Activated naive CD4-positive, alpha-beta T cell treated with anti-CD3 and anti-CD28 coated beads, Interleukin-2, amount 50 U/mL, for 24 hours (primary cell): ENCODE measurements around the gene GCLC.
"Not testable (repeated sequence)": the region's sequence is repeated elsewhere in the genome, so short reads cannot be mapped to it uniquely, and the experiment has no call there.

Experiments used
- H3K27ac Mint-ChIP-seq: one replicate; pipeline ENCODE4 v1.8.0; 2021; ENCODE audit warnings: mild to moderate bottlenecking, mixed read lengths
- H3K27me3 Mint-ChIP-seq: one replicate; pipeline ENCODE4 v1.8.0; 2021; ENCODE audit warnings: mixed read lengths
- H3K36me3 Mint-ChIP-seq: one replicate; pipeline ENCODE4 v1.8.0; 2021; ENCODE audit warnings: mixed read lengths
- H3K4me1 Mint-ChIP-seq: one replicate; pipeline ENCODE4 v1.8.0; 2021; ENCODE audit warnings: mixed read lengths
- H3K4me3 Mint-ChIP-seq: one replicate; pipeline ENCODE4 v1.8.0; 2021; ENCODE audit warnings: mild to moderate bottlenecking, mixed read lengths
- H3K9me3 Mint-ChIP-seq: one replicate; pipeline ENCODE4 v1.8.0; 2021; ENCODE audit warnings: mixed read lengths

Gene GCLC

DNA sequence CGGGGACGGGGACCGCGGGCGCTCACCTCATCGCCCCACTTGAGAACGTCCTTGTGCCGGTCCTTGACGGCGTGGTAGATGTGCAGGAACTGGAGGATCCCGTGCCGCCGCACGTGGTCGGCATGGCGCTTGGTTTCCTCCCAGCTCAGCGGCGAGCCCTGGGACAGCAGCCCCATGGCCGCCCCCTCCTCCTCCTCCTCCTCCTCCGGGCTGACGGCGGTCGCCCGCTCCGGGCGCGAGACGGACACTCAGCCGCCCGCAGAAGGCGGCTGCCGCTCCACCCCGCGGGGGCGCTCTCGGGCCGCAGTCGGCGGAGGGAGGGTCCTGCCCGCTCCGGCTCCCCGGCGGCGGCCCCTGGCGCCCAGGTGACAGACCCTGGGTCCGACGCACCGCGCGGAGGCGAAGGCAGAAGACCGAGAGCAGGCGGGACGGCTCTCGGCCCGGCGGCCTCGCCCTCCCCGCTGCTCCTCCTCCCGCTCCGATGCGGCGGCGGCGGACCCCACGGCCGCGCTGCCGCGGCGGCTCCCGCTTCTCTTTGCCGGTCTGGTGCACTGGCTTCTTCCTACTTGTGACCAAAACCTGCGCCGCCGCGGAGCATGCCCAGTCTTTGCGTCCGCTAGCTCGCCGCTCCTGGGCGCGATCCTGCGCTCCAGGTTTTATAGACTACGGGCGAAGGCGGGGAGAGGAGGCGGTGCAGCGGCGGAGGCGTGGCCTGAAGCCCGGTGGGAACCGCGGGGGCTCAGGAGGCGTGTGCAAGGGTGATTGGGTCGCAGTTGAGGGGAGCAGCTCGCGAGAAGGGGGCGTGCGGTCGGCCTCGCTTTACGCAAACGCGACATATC, at the start of gene GCLC:
Gene GCLC, minus strand, starts transcription at position 632 of the 839 bp plus-strand sequence. Its CDS starts 456 bp downstream, at position 176.
- H3K27me3 Mint-ChIP-seq, result no peaks in the 10 kb centered on the region
- no peaks in the 10 kb centered on the region for H3K9me3 Mint-ChIP-seq
- H3K4me3 Mint-ChIP-seq, result peak within 1 kb of the TSS; percentile 97
- peaks cover 6% of the 10 kb centered on the region for H3K36me3 Mint-ChIP-seq
- peaks cover 71% of the 10 kb centered on the region for H3K4me1 Mint-ChIP-seq
- H3K27ac Mint-ChIP-seq, result peak within 1 kb of the TSS; percentile 94

DNA sequence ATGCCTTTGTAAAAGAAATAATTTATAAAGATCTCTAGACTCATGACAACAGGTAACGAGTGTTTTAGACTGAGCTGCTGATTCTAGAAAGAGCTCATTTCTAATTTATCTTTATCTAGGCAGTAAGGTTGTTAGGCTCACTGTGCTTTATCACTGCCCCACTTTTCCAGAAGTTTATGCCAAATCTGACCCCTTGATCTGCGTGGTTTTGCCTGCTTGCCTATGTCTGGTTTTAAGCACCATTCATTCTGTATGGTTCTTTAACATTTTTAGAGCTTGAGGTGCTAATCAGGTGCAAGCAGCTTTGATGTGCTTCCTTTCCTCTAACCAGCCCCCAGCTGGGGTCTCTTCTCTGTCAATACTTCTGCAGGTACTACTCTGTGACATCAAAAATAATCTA, 49.7 kb upstream of the GCLC start:
- H3K9me3 Mint-ChIP-seq, result no peaks in the 10 kb centered on the region
- no peak overlapping the region for H3K27ac Mint-ChIP-seq
- H3K27me3 Mint-ChIP-seq, result peaks cover 2% of the 10 kb centered on the region
- no peaks in the 10 kb centered on the region for H3K4me1 Mint-ChIP-seq
- no peaks in the 10 kb centered on the region for H3K36me3 Mint-ChIP-seq
- H3K4me3 Mint-ChIP-seq, result no peak overlapping the region

DNA sequence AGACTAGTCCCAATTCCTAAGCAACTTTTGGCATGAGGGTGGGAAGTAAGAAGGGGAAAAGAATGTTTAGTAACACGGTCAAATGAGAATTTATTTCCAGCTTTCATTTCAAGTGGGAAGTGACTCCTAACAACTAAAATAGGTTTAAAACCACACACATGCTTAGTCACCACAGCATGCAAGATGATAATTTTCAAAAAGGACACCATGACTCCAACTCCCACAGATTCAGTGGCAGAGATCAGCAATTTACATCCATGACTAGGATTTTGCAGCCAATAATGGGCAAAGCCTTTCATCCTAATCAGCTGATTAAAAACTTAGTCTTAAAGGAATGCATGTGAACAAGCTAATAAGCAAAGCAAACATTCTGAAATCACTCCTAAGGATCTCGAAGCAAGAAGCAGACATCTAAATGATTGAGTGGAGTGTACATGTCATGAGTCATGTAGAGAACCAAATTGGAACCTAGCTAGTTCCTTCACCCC, 48.1 kb upstream of the GCLC start:
- peaks cover 2% of the 10 kb centered on the region for H3K27me3 Mint-ChIP-seq
- no peak overlapping the region for H3K4me3 Mint-ChIP-seq
- no peaks in the 10 kb centered on the region for H3K9me3 Mint-ChIP-seq
- no peaks in the 10 kb centered on the region for H3K36me3 Mint-ChIP-seq
- H3K4me1 Mint-ChIP-seq, result no peaks in the 10 kb centered on the region
- no peak overlapping the region for H3K27ac Mint-ChIP-seq

DNA sequence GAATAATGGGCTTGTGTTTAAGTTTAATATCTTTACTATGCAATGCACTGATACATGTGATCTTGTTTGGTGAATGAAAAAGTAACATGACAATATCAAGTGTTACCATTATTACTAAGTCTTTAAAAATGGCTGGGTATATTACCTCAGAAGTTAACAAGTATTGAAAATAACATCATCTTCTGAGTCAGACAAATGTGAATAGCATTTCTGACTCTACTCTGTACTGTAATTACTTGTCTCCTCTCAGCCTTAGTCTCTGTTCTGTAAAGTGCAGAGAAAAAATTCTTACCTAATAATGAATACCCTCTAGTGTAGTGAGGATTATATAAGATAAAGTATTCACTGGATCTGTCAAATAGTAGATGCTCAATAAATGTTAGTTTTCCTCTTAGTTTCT, 47.0 kb upstream of the GCLC start:
- Mint-ChIP-seq H3K36me3 (no peaks in the 10 kb centered on the region), H3K27me3 (peaks cover 2% of the 10 kb centered on the region), H3K9me3 (no peaks in the 10 kb centered on the region), H3K27ac (no peak overlapping the region), H3K4me3 (no peak overlapping the region), H3K4me1 (no peaks in the 10 kb centered on the region)

DNA sequence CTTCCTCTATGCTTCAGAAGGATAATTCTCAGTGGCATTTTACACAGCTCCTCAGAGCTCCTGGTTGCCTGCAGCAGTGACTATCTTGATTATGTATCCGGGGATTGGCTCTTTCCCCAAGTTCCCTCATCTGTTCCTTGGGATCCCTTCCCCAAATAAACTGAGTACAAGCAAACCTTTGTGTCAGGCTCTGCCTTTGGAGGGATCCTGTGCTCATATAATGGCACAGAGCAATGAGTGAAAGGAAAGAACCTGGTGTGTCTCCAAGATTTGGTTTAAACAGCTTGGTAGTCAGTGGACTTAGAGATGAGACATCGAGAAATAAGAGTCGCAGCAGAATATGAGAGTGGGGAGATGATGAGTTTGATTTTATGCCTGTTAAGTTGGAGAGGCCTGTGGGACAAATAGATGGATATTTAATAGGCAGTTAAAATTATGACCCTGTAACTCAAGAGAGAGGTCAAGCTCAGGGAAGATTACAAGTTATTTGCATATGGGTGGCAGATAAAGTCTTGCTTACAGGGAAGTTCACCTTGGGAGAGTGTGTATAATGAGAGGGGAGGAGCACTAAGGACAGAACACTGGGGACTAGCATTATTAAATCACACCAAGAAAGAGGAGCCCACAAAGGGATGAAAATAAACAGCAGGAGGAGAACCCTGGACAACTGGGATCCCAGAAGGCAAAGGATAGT, 44.1 kb upstream of the GCLC start:
- no peak overlapping the region for H3K4me3 Mint-ChIP-seq
- no peaks in the 10 kb centered on the region for H3K9me3 Mint-ChIP-seq
- no peaks in the 10 kb centered on the region for H3K36me3 Mint-ChIP-seq
- H3K27ac Mint-ChIP-seq, result no peak overlapping the region
- H3K4me1 Mint-ChIP-seq, result no peaks in the 10 kb centered on the region
- H3K27me3 Mint-ChIP-seq, result peaks cover 2% of the 10 kb centered on the region

DNA sequence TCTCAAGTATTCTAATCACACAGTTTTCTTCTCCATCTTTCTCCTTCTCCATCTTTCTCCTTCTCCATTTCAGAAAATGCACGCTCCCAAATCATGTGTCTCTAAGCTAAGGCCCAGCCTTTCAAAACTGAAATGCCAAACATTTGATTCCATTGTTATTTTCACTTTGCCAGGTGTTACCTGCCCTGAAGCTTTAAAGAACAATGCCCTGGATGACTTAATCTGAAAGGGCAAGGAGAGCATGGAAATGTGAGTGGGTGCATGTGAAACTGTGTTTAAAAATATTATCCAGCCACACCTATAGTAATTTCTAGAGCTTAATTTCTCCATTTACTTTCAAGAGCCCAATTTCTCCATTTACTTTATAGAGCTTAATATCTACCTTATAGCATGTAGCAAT, 42.4 kb upstream of the GCLC start:
- Mint-ChIP-seq H3K27ac (no peak overlapping the region), H3K9me3 (no peaks in the 10 kb centered on the region), H3K4me1 (no peaks in the 10 kb centered on the region), H3K4me3 (no peak overlapping the region), H3K36me3 (no peaks in the 10 kb centered on the region), H3K27me3 (peaks cover 2% of the 10 kb centered on the region)

DNA sequence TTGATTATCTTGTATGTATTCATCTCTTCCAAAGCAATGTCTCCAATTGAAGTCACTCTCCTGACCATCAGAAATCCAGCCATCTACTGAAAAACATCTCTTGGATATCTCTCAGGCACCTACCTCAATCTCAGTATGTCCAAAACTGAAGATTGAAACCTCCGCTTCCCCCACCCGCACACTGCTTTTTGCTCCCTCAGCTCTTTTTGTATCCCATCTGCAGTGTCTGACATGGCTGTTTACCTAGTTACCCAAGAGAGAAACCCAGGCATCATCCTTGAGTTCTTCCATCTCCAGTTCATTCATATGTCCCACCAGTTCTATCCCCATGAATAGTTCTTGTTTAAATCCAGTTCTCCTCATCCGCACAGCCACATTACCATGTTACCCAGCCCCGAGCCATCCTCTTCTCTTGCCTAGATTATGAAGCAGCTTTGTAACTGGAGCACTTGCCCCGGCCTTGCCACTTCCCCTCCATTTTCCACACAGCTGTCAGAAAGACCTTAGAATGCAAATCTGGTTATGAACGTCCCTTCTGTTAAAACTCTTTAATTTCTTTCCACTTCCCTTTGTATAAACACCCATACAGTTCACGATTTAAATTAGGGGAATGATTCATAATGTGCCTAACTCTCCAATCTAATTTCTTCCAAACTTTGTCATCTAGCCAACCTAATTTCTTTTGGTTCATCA, 40.5 kb upstream of the GCLC start:
- H3K27me3 Mint-ChIP-seq, result no peaks in the 10 kb centered on the region
- H3K4me1 Mint-ChIP-seq, result no peaks in the 10 kb centered on the region
- no peaks in the 10 kb centered on the region for H3K9me3 Mint-ChIP-seq
- H3K27ac Mint-ChIP-seq, result no peak overlapping the region
- no peak overlapping the region for H3K4me3 Mint-ChIP-seq
- no peaks in the 10 kb centered on the region for H3K36me3 Mint-ChIP-seq

DNA sequence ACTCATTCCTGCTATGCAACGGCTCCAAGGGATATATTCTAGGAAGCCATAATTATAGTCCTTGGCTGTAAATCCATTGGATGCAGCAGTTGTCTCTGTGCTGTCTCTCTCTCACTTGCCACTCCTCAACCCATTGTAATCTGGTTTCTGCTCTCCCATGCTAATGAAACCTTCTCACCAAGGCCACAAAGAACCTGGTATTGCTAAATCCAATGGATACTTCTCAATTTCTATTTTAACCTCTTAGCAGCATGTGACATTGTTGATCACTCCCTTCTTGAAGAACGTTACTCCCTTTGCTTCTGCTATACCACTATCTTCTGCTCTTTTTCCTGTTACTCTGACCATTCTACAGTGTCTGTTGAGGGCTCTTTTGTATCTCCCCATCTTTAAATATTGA, 39.8 kb upstream of the GCLC start:
- Mint-ChIP-seq H3K27me3 (no peaks in the 10 kb centered on the region), H3K27ac (no peak overlapping the region), H3K36me3 (no peaks in the 10 kb centered on the region), H3K4me1 (no peaks in the 10 kb centered on the region), H3K9me3 (no peaks in the 10 kb centered on the region), H3K4me3 (no peak overlapping the region)

DNA sequence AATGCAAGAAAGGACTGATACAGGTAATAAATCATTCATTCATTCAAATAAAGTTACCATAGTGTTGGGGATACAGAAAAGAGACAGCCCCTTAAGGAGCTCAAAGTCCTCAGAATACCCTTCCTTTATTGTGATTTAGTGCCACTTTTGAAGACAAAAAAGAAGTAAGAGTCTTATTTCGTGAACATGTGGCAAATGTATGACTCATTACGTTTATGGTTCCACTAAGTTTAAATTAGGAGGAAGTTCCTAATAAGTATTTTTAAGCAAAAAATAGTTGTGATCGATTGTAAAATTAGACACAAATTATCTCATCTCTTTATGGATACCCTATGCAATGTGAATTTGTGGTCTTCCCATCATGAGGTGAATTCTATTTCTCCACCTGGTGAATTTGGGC, 38.5 kb upstream of the GCLC start:
- no peak overlapping the region for H3K4me3 Mint-ChIP-seq
- no peaks in the 10 kb centered on the region for H3K9me3 Mint-ChIP-seq
- H3K36me3 Mint-ChIP-seq, result no peaks in the 10 kb centered on the region
- H3K27ac Mint-ChIP-seq, result no peak overlapping the region
- H3K27me3 Mint-ChIP-seq, result no peaks in the 10 kb centered on the region
- no peaks in the 10 kb centered on the region for H3K4me1 Mint-ChIP-seq

DNA sequence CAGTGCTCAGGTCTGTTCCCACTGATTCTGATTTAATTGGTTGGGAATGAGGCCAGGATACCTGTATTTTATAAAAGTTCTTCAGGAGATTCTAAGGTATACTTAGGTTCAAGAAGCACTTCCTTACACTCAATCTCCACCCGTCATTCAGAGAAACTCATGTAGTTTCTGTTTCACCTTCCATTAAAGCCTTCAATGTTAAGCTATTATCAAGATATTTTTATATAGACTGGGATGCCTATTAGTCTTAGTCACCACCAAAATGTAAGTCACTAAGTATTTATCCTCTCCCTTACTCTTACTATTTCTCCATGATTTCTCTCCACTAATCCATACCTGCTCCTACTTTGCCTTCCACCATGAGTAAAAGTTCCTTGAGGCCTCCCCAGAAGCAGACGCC, 38.1 kb upstream of the GCLC start:
- no peak overlapping the region for H3K27ac Mint-ChIP-seq
- H3K27me3 Mint-ChIP-seq, result no peaks in the 10 kb centered on the region
- H3K9me3 Mint-ChIP-seq, result no peaks in the 10 kb centered on the region
- no peak overlapping the region for H3K4me3 Mint-ChIP-seq
- no peaks in the 10 kb centered on the region for H3K36me3 Mint-ChIP-seq
- no peaks in the 10 kb centered on the region for H3K4me1 Mint-ChIP-seq

DNA sequence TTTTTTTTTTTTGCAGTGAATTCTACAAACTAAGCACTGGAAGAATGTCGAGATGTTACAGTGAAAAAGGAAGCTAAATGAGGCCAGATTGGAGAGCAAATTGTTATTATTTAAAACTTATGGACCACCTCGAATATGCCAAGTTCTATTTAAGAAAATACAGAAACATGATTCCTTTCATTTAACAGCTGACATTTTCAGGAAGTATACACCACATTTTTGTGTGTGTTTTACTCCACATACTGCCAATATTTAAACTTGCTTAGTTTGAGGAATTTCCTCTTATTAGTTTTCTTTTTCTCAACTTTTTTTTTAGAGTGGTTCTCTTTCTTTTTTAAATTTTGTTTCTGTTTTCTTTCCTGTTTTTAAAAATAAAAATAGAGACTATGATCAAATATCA, 37.0 kb upstream of the GCLC start:
- no peak overlapping the region for H3K27ac Mint-ChIP-seq
- H3K9me3 Mint-ChIP-seq, result no peaks in the 10 kb centered on the region
- H3K36me3 Mint-ChIP-seq, result no peaks in the 10 kb centered on the region
- no peaks in the 10 kb centered on the region for H3K27me3 Mint-ChIP-seq
- no peak overlapping the region for H3K4me3 Mint-ChIP-seq
- no peaks in the 10 kb centered on the region for H3K4me1 Mint-ChIP-seq

DNA sequence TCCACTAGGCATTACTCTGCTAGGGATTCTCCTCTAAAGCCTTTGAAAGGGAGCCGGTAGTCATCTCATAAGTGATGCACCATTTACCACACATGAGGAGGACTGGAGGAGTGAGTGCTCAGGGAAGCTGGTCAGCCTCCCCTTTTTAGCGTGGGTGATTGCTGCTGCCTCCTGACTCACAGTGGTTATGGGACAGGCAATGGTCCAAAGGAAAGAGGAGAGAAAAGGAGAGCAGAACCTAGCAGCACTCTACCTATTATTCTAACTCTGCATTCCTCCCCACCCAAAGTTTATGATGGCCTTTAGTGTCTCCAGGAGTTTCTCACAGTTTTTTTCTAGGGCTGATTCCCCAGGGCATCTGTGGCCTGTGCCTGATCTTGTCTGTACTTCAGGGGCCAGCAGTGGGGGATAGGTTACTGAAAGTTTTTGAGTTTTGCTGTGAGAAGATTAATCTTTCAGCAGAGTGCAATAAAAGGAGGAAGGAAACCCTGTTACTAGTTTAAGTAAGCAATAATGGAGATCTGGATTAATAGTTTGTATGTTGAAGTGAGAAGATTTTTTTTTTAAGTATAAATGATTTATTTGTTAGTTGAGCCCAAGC, 36.4 kb upstream of the GCLC start:
- no peaks in the 10 kb centered on the region for H3K9me3 Mint-ChIP-seq
- no peak overlapping the region for H3K4me3 Mint-ChIP-seq
- no peak overlapping the region for H3K27ac Mint-ChIP-seq
- H3K4me1 Mint-ChIP-seq, result no peaks in the 10 kb centered on the region
- no peaks in the 10 kb centered on the region for H3K27me3 Mint-ChIP-seq
- H3K36me3 Mint-ChIP-seq, result no peaks in the 10 kb centered on the region

DNA sequence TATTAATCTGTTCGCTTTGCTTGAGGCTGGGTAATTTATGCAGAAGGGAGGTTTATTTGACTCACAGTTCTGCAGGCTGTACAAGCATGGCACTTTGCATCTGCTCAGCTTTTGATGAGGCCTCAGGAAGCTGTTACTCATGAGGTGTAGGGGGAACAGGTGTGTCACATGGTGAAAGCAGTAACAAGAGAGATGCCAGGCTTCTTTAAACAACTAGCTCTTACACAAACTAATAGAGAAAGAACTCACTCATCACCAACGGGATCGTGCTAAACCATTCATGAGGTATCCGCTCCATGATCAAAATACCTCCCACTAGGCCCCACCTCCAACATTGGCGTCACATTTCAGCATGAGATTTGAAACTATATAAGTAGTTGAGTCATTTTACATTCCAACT, 34.4 kb upstream of the GCLC start:
- H3K4me3 Mint-ChIP-seq, result no peak overlapping the region
- no peaks in the 10 kb centered on the region for H3K36me3 Mint-ChIP-seq
- H3K27me3 Mint-ChIP-seq, result peaks cover 1% of the 10 kb centered on the region
- H3K27ac Mint-ChIP-seq, result no peak overlapping the region
- H3K4me1 Mint-ChIP-seq, result no peaks in the 10 kb centered on the region
- H3K9me3 Mint-ChIP-seq, result no peaks in the 10 kb centered on the region

DNA sequence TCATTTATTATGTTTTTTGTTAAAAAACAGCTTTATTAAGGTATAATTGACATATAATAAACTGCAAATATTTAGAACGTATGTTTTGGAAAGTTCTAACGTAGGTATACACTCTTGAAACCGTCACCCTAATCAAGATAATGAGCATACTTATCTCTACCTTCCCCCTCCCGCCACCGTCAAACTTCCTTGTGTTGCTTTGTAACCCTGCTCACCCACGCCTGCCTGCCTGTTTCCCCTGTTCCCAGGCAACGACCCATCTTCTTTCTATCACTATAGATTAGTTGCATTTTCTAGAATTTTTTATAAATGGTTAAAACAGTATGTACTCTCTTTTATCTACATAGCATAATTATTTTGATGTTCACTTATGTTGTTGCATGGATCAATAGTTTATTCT, 33.5 kb upstream of the GCLC start:
- Mint-ChIP-seq H3K27me3 (peaks cover 1% of the 10 kb centered on the region), H3K9me3 (no peaks in the 10 kb centered on the region), H3K4me3 (no peak overlapping the region), H3K27ac (no peak overlapping the region), H3K36me3 (no peaks in the 10 kb centered on the region), H3K4me1 (no peaks in the 10 kb centered on the region)

DNA sequence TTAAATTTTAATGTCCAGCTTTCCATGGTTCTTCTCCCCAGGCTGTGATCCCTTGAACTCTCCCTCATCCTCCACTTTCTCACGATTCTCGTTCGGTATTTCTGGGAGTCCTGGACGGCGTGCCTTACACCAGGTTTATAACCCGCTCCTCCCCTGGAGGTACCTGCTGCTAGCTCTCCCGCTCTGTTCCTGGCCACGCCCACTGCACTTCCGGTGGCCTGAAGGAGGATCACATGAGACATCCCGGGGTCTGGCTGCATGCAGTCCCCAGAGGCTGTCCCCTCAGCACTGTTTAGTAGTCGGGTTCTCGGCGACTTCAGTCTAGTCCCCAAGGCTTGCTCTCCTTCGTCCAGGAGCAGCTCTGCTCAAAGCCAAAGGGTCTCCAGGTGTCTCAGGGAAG, 28.4 kb upstream of the GCLC start:
- Mint-ChIP-seq H3K9me3 (no peaks in the 10 kb centered on the region), H3K4me3 (no peak overlapping the region), H3K27ac (no peak overlapping the region), H3K27me3 (peaks cover 3% of the 10 kb centered on the region), H3K36me3 (no peaks in the 10 kb centered on the region), H3K4me1 (no peaks in the 10 kb centered on the region)

DNA sequence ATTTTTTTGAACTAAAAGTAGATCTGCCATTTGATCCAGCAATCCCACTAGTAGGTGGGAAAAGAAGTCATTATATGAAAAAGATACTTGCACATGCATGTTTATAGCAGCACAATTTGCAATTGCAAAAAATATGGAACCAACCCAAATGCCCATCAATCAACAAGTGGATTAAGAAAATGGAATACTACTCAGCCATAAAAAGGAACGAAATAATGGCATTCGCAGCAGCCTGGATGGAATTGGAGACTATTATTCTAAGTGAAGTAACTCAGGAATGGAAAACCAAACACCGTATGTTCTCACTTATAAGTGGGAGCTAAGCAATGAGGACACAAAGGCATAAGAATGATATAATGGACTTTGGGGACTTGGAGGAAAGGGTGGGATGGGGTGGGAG, 27.5 kb upstream of the GCLC start:
- H3K27ac Mint-ChIP-seq, H3K4me1 Mint-ChIP-seq, H3K36me3 Mint-ChIP-seq, H3K4me3 Mint-ChIP-seq, H3K9me3 Mint-ChIP-seq, H3K27me3 Mint-ChIP-seq: not testable (repeated sequence)
